ENCODE data around the gene DNASE2B.

Gene DNASE2B

GRCh38 chr1:84425150-84425896 is 27.0 kb downstream of the DNASE2B start:
- H2BK15ac ChIP-seq (ENCODE audit: low read depth, poor library complexity, severe bottlenecking) = no peak overlapping the region
- no peak overlapping the region for H4K91ac ChIP-seq (ENCODE audit: low read length)
- no peak overlapping the region for H3K27ac ChIP-seq (ENCODE audit: low read length, poor library complexity, severe bottlenecking)
- H2AFZ ChIP-seq (ENCODE audit: low read depth, low read length) = no peak overlapping the region
- no peak overlapping the region for H3K23ac ChIP-seq (ENCODE audit: low read length in 2 of 2)
- H3K14ac ChIP-seq (ENCODE audit: low read length in 2 of 2) = no peak overlapping the region
- H3K9ac ChIP-seq (ENCODE audit: low read length) = no peak overlapping the region
- DNase-seq = no peak
- H3K27me3 ChIP-seq (ENCODE audit: control insufficient read depth in 1 of 2, insufficient read depth in 1 of 2, low read length in 2 of 2) = no peaks in the 10 kb centered on the region
- H3K18ac ChIP-seq (ENCODE audit: low read depth in 1 of 2, low read length in 2 of 2) = no peak overlapping the region
- no peak overlapping the region for H3K4ac ChIP-seq (ENCODE audit: low read depth in 1 of 2, low read length in 2 of 2)
- no peak overlapping the region for H4K8ac ChIP-seq (ENCODE audit: low read length)
- no peak overlapping the region for H2BK5ac ChIP-seq (ENCODE audit: low read depth, low read length, poor library complexity, severe bottlenecking)
- no peaks in the 10 kb centered on the region for H3K9me3 ChIP-seq (ENCODE audit: control insufficient read depth, low read length)
- H2BK120ac ChIP-seq (ENCODE audit: low read depth, low read length) = no peak overlapping the region
- no peak overlapping the region for H2AK5ac ChIP-seq (ENCODE audit: low read length, severe bottlenecking)
- no peaks in the 10 kb centered on the region for H3K79me1 ChIP-seq (replicated peaks; ENCODE audit: low read length, poor library complexity, severe bottlenecking)
- H2BK12ac ChIP-seq (ENCODE audit: low read length in 2 of 2) = no peak overlapping the region
- H3K4me2 ChIP-seq (ENCODE audit: low read length, poor library complexity, severe bottlenecking) = no peak overlapping the region
- H3K4me3 ChIP-seq (ENCODE audit: insufficient read depth in 1 of 2, low read depth in 1 of 2, low read length in 2 of 2) = no peak overlapping the region
- no peaks in the 10 kb centered on the region for H3K4me1 ChIP-seq (ENCODE audit: control insufficient read depth, insufficient read depth, low read depth, low read length)
- WGBS = 100% methylated on average over 1 of the region's 5 CpGs
- no peaks in the 10 kb centered on the region for H3K36me3 ChIP-seq (ENCODE audit: control insufficient read depth in 1 of 2, insufficient read depth in 2 of 2, low read depth in 1 of 2, low read length in 2 of 2)

DNA sequence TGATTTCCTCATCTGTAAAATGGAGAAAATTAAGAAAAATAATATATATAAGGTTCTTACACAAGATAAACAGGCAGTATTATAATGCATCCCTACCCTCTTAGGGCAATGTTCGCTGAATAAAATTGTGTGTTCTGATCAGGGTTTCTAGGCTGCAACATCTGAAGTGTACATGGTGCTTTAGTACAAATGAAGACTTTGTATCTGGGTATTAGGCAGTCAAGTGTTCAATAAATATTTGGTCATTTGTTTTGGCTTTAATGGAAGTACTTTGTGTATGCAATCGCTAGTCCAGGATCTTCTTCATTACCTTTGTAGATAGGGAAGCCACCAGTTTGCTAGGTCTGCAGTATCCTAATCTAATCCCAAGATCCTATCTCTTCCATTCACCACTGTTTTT is 28.1 kb downstream of the DNASE2B start:
- WGBS = 100% methylated on average over 1 of the region's 2 CpGs
- Histone ChIP-seq H4K8ac (ENCODE audit: low read length) (no peak overlapping the region), H2AK5ac (ENCODE audit: low read length, severe bottlenecking) (no peak overlapping the region), H2AFZ (ENCODE audit: low read depth, low read length) (no peak overlapping the region), H3K23ac (ENCODE audit: low read length in 2 of 2) (no peak overlapping the region), H2BK120ac (ENCODE audit: low read depth, low read length) (no peak overlapping the region), H2BK12ac (ENCODE audit: low read length in 2 of 2) (no peak overlapping the region), H3K4me2 (ENCODE audit: low read length, poor library complexity, severe bottlenecking) (no peak overlapping the region), H3K9me3 (ENCODE audit: control insufficient read depth, low read length) (no peaks in the 10 kb centered on the region), H3K9ac (ENCODE audit: low read length) (no peak overlapping the region), H3K27me3 (ENCODE audit: control insufficient read depth in 1 of 2, insufficient read depth in 1 of 2, low read length in 2 of 2) (no peaks in the 10 kb centered on the region), H3K4me3 (ENCODE audit: insufficient read depth in 1 of 2, low read depth in 1 of 2, low read length in 2 of 2) (no peak overlapping the region), H3K36me3 (ENCODE audit: control insufficient read depth in 1 of 2, insufficient read depth in 2 of 2, low read depth in 1 of 2, low read length in 2 of 2) (no peaks in the 10 kb centered on the region), H2BK15ac (ENCODE audit: low read depth, poor library complexity, severe bottlenecking) (no peak overlapping the region), H4K91ac (ENCODE audit: low read length) (no peak overlapping the region), H2BK5ac (ENCODE audit: low read depth, low read length, poor library complexity, severe bottlenecking) (no peak overlapping the region), H3K14ac (ENCODE audit: low read length in 2 of 2) (no peak overlapping the region), H3K27ac (ENCODE audit: low read length, poor library complexity, severe bottlenecking) (no peak overlapping the region), H3K18ac (ENCODE audit: low read depth in 1 of 2, low read length in 2 of 2) (no peak overlapping the region), H3K79me1 (replicated peaks; ENCODE audit: low read length, poor library complexity, severe bottlenecking) (no peaks in the 10 kb centered on the region), H3K4me1 (ENCODE audit: control insufficient read depth, insufficient read depth, low read depth, low read length) (no peaks in the 10 kb centered on the region), H3K4ac (ENCODE audit: low read depth in 1 of 2, low read length in 2 of 2) (no peak overlapping the region)
- DNase-seq = no peak

DNA sequence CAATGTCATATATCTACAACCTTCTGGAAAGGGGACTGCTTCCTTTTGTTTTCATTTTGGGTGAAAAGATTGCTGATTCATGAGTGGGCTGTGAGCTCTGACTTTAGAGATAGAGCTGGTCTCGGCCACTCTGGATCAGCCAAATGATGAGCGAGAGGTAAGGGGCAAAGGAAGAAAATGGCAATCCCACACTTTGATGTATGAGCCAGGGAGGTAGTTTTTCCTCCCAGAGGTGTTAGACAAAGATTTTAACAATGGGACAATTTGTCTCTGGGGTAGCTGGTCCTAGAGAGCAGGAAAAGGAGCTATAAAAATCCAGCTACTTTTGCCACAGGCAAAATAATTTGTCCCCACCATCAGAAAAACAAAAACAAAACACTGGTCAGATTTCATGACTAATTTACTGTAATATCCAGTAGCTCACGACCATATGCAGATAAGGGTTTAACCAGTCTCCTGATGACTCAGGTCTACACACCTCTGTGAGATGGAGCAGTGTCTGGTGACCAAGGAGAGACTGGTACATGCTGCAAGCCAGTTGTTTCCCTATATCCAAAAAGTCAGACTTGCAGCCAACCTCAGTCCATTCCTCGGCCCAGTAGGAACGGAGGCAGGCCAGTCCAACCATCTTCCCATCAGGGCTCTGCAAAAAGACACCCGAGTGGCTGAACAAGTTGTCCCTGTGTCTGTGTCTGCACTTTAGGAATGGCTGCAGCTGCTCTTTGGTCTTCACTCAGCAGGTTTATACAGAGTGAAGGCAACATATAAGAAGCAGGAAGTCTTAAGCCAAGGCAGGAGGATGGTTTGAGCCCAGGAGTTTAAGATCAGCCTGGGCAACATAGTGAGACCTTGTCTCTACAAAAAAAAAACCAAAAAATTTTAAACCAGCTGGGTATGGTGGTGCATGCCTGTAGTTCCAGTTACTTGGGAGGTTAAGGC is 29.2 kb downstream of the DNASE2B start:
- H3K4me1 ChIP-seq (ENCODE audit: control insufficient read depth, insufficient read depth, low read depth, low read length) = no peaks in the 10 kb centered on the region
- no peaks in the 10 kb centered on the region for H3K9me3 ChIP-seq (ENCODE audit: control insufficient read depth, low read length)
- H2BK12ac ChIP-seq (ENCODE audit: low read length in 2 of 2) = no peak overlapping the region
- H3K36me3 ChIP-seq (ENCODE audit: control insufficient read depth in 1 of 2, insufficient read depth in 2 of 2, low read depth in 1 of 2, low read length in 2 of 2) = no peaks in the 10 kb centered on the region
- H2BK5ac ChIP-seq (ENCODE audit: low read depth, low read length, poor library complexity, severe bottlenecking) = no peak overlapping the region
- no peaks in the 10 kb centered on the region for H3K79me1 ChIP-seq (replicated peaks; ENCODE audit: low read length, poor library complexity, severe bottlenecking)
- no peaks in the 10 kb centered on the region for H3K27me3 ChIP-seq (ENCODE audit: control insufficient read depth in 1 of 2, insufficient read depth in 1 of 2, low read length in 2 of 2)
- H3K4me3 ChIP-seq (ENCODE audit: insufficient read depth in 1 of 2, low read depth in 1 of 2, low read length in 2 of 2) = no peak overlapping the region
- no peak overlapping the region for H3K27ac ChIP-seq (ENCODE audit: low read length, poor library complexity, severe bottlenecking)
- H3K4ac ChIP-seq (ENCODE audit: low read depth in 1 of 2, low read length in 2 of 2) = no peak overlapping the region
- 83% methylated on average over 6 of the region's 6 CpGs for WGBS
- no peak overlapping the region for H2BK120ac ChIP-seq (ENCODE audit: low read depth, low read length)
- H3K14ac ChIP-seq (ENCODE audit: low read length in 2 of 2) = no peak overlapping the region
- no peak overlapping the region for H3K4me2 ChIP-seq (ENCODE audit: low read length, poor library complexity, severe bottlenecking)
- no peak overlapping the region for H3K9ac ChIP-seq (ENCODE audit: low read length)
- no peak overlapping the region for H4K91ac ChIP-seq (ENCODE audit: low read length)
- no peak overlapping the region for H2AK5ac ChIP-seq (ENCODE audit: low read length, severe bottlenecking)
- no peak for DNase-seq
- H4K8ac ChIP-seq (ENCODE audit: low read length) = no peak overlapping the region
- no peak overlapping the region for H3K18ac ChIP-seq (ENCODE audit: low read depth in 1 of 2, low read length in 2 of 2)
- H3K23ac ChIP-seq (ENCODE audit: low read length in 2 of 2) = no peak overlapping the region
- H2BK15ac ChIP-seq (ENCODE audit: low read depth, poor library complexity, severe bottlenecking) = no peak overlapping the region
- H2AFZ ChIP-seq (ENCODE audit: low read depth, low read length) = no peak overlapping the region

DNA sequence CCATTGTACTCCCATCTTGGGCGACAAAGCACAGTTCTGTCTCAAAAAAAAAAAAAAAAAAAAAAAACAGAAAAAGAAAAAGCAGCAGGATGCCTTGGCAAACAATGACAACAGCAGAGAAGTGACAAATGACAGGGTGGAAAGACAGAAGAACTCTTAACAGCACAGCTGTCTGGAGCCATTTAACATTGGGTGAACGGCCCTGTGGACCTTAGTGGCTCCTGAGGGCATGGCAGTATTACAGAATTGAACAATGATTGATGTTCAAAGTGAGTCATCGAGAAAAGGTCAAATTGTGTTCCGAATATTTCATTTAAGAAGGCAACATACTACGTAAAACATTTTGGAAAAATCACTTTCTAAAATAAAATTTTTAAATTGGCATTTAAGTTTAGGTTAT is 30.0 kb downstream of the DNASE2B start:
- Histone ChIP-seq H3K4ac (ENCODE audit: low read depth in 1 of 2, low read length in 2 of 2) (no peak overlapping the region), H3K9ac (ENCODE audit: low read length) (no peak overlapping the region), H3K79me1 (replicated peaks; ENCODE audit: low read length, poor library complexity, severe bottlenecking) (no peaks in the 10 kb centered on the region), H3K4me3 (ENCODE audit: insufficient read depth in 1 of 2, low read depth in 1 of 2, low read length in 2 of 2) (no peak overlapping the region), H3K36me3 (ENCODE audit: control insufficient read depth in 1 of 2, insufficient read depth in 2 of 2, low read depth in 1 of 2, low read length in 2 of 2) (no peaks in the 10 kb centered on the region), H2AK5ac (ENCODE audit: low read length, severe bottlenecking) (no peak overlapping the region), H3K27me3 (ENCODE audit: control insufficient read depth in 1 of 2, insufficient read depth in 1 of 2, low read length in 2 of 2) (no peaks in the 10 kb centered on the region), H3K4me2 (ENCODE audit: low read length, poor library complexity, severe bottlenecking) (no peak overlapping the region), H3K23ac (ENCODE audit: low read length in 2 of 2) (no peak overlapping the region), H4K91ac (ENCODE audit: low read length) (no peak overlapping the region), H2BK120ac (ENCODE audit: low read depth, low read length) (no peak overlapping the region), H2AFZ (ENCODE audit: low read depth, low read length) (no peak overlapping the region), H3K27ac (ENCODE audit: low read length, poor library complexity, severe bottlenecking) (no peak overlapping the region), H2BK12ac (ENCODE audit: low read length in 2 of 2) (no peak overlapping the region), H2BK5ac (ENCODE audit: low read depth, low read length, poor library complexity, severe bottlenecking) (no peak overlapping the region), H2BK15ac (ENCODE audit: low read depth, poor library complexity, severe bottlenecking) (no peak overlapping the region), H4K8ac (ENCODE audit: low read length) (no peak overlapping the region), H3K4me1 (ENCODE audit: control insufficient read depth, insufficient read depth, low read depth, low read length) (no peaks in the 10 kb centered on the region), H3K18ac (ENCODE audit: low read depth in 1 of 2, low read length in 2 of 2) (no peak overlapping the region), H3K14ac (ENCODE audit: low read length in 2 of 2) (no peak overlapping the region), H3K9me3 (ENCODE audit: control insufficient read depth, low read length) (no peaks in the 10 kb centered on the region)
- no peak for DNase-seq
- 93% methylated on average over 3 of the region's 5 CpGs for WGBS
